ENCODE results near the gene GADD45A.

DNA sequence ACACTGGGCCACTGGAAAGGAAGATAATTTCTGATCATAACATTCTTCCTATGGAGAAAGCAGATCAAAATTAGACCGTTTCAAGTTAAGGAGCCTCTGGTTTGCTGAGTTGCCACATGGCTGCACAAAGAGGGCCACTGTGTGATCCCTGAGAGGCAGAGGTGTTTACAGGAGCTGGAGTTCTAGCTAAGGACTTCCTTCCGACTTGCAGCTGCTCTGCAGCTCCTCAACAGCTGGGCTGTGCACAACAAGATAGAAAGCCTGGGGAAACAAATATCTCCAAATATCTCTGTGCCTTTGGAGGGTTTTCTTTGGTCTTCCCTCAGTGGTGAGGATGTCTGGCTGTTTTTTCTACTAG is 26.8 kb downstream of the GADD45A start:
- no peak for TF ChIP-seq EZH2 (IDR thresholded peaks at IDR 0.05; ENCODE audit: insufficient read depth, low read length)
- TF ChIP-seq, protein P1, sequence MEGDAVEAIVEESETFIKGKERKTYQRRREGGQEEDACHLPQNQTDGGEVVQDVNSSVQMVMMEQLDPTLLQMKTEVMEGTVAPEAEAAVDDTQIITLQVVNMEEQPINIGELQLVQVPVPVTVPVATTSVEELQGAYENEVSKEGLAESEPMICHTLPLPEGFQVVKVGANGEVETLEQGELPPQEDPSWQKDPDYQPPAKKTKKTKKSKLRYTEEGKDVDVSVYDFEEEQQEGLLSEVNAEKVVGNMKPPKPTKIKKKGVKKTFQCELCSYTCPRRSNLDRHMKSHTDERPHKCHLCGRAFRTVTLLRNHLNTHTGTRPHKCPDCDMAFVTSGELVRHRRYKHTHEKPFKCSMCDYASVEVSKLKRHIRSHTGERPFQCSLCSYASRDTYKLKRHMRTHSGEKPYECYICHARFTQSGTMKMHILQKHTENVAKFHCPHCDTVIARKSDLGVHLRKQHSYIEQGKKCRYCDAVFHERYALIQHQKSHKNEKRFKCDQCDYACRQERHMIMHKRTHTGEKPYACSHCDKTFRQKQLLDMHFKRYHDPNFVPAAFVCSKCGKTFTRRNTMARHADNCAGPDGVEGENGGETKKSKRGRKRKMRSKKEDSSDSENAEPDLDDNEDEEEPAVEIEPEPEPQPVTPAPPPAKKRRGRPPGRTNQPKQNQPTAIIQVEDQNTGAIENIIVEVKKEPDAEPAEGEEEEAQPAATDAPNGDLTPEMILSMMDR (IDR thresholded peaks at IDR 0.05; ENCODE audit: insufficient read depth, low read depth, low read length), result no peak
